Right lobe of liver (tissue), 4 donors: ENCODE results near the gene GPR87.

ENCODE experiments used
- POLR2A ChIP-seq: fragments of 450-650 bp; IDR thresholded peaks from one replicate; pipeline ENCODE4 v1.6.1; 2017; ENCODE audit warnings: antibody characterized with exemption, mild to moderate bottlenecking
- TF ChIP-seq, protein P1 (sequence below), 4 donors: fragments of 200-600 bp in 3 of 4; fragments of 450-650 bp in 1 of 4; IDR thresholded peaks; one replicate each; pipeline versions ENCODE4 v1.5.1 to v1.8.0; 2016 to 2022; ENCODE audit warnings: antibody characterized with exemption in 4 of 4, mild to moderate bottlenecking in 2 of 4
- donor health status: DM: no; HTN: no; CAD: no.
- donor health status: DM: no; HTN: no; CAD: no.
- donor health status: DM: no; HTN: yes; CAD: no.

DNA sequence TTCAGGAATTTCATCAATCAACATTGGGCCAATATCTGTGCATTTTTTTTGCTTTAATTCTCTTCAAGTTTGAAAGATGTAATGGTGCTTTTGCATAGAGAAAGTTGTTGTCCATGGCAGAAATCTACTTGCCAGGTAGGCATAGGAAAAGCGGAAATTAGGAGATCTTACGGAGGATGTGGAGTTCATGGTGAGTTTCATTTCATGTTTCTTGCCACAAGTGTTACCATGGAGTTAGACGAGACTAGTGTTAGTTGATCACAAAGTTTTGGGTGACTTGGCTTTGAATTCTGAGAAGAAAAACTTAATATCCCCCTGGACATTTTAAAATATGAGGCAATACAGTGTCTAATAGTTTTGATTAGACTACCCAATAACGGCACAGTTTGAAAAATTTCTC, 13.8 kb upstream of the GPR87 start:
- no peak for TF ChIP-seq POLR2A
- TF ChIP-seq, protein P1, sequence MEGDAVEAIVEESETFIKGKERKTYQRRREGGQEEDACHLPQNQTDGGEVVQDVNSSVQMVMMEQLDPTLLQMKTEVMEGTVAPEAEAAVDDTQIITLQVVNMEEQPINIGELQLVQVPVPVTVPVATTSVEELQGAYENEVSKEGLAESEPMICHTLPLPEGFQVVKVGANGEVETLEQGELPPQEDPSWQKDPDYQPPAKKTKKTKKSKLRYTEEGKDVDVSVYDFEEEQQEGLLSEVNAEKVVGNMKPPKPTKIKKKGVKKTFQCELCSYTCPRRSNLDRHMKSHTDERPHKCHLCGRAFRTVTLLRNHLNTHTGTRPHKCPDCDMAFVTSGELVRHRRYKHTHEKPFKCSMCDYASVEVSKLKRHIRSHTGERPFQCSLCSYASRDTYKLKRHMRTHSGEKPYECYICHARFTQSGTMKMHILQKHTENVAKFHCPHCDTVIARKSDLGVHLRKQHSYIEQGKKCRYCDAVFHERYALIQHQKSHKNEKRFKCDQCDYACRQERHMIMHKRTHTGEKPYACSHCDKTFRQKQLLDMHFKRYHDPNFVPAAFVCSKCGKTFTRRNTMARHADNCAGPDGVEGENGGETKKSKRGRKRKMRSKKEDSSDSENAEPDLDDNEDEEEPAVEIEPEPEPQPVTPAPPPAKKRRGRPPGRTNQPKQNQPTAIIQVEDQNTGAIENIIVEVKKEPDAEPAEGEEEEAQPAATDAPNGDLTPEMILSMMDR (IDR thresholded peaks at IDR 0.05) = no peak
